Measurements from ENCODE around the gene TMEM163. TPM values are rescaled to one million over a fixed set of nuclear protein-coding genes. Genes with fewer than 3 reads are reported as not detected.
"Not testable (repeated sequence)": the region's sequence is repeated elsewhere in the genome, so short reads cannot be mapped to it uniquely, and the experiment has no call there.

Gene TMEM163
- total and polyA plus RNA-seq, 8 donors = 14.8 to 30.5 (median 20.5) TPM

- Histone ChIP-seq H3K27ac (no peak overlapping the region), H3K27me3 (no peaks in the 10 kb centered on the region), H3K4me3 (no peak overlapping the region), H3K9me3 (no peaks in the 10 kb centered on the region), H3K4me1 (no peaks in the 10 kb centered on the region), H3K36me3 (no peaks in the 10 kb centered on the region)
- intact Hi-C loops (cut with DNase I) = no loop called here
- WGBS, 2 donors = 92 to 95% methylated on average over 4 of the region's 4 CpGs
- DNase-seq (no peak), FAIRE-seq (no peak), ATAC-seq (no peak)
- no peak for TF ChIP-seq CTCF (IDR thresholded peaks at IDR 0.05)
Measured at GRCh38 chr2:134625311-134625710, 93.5 kb downstream of the TMEM163 start.

- WGBS, 2 donors = 82 to 88% methylated on average over 3 of the region's 3 CpGs
- FAIRE-seq (no peak), DNase-seq (no peak), ATAC-seq (no peak)
- Histone ChIP-seq H3K9me3 (no peaks in the 10 kb centered on the region), H3K27me3 (no peaks in the 10 kb centered on the region), H3K4me1 (no peaks in the 10 kb centered on the region), H3K27ac (no peak overlapping the region), H3K4me3 (no peak overlapping the region), H3K36me3 (no peaks in the 10 kb centered on the region)
- intact Hi-C loops (cut with DNase I) = no loop called here
- TF ChIP-seq CTCF (IDR thresholded peaks at IDR 0.05) = no peak
Measured at GRCh38 chr2:134623796-134624195, 95.0 kb downstream of the TMEM163 start.

GRCh38 chr2:134623046-134623445 is 95.8 kb downstream of the TMEM163 start:
- no peaks in the 10 kb centered on the region for H3K9me3 ChIP-seq
- intact Hi-C loops (cut with DNase I) = no loop called here
- H3K27me3 ChIP-seq = no peaks in the 10 kb centered on the region
- FAIRE-seq = no peak
- DNase-seq = no peak
- TF ChIP-seq CTCF (IDR thresholded peaks at IDR 0.05) = no peak
- no peaks in the 10 kb centered on the region for H3K4me1 ChIP-seq
- H3K27ac ChIP-seq = no peak overlapping the region
- no peaks in the 10 kb centered on the region for H3K36me3 ChIP-seq
- H3K4me3 ChIP-seq = no peak overlapping the region
- WGBS, 2 donors = 90 to 93% methylated on average over 3 of the region's 3 CpGs
- no peak for ATAC-seq

GRCh38 chr2:134621939-134622705 is 96.7 kb downstream of the TMEM163 start:
- intact Hi-C loops (cut with DNase I) = no loop called here
- 82 to 87% methylated on average over 10 of the region's 10 CpGs for WGBS, 2 donors
- H3K9me3 ChIP-seq = no peaks in the 10 kb centered on the region
- H3K27ac ChIP-seq = no peak overlapping the region
- no peak for ATAC-seq
- no peak for DNase-seq
- H3K36me3 ChIP-seq = no peaks in the 10 kb centered on the region
- no peak overlapping the region for H3K4me3 ChIP-seq
- H3K27me3 ChIP-seq = no peaks in the 10 kb centered on the region
- TF ChIP-seq CTCF (IDR thresholded peaks at IDR 0.05) = no peak
- FAIRE-seq = no peak
- H3K4me1 ChIP-seq = no peaks in the 10 kb centered on the region

DNA sequence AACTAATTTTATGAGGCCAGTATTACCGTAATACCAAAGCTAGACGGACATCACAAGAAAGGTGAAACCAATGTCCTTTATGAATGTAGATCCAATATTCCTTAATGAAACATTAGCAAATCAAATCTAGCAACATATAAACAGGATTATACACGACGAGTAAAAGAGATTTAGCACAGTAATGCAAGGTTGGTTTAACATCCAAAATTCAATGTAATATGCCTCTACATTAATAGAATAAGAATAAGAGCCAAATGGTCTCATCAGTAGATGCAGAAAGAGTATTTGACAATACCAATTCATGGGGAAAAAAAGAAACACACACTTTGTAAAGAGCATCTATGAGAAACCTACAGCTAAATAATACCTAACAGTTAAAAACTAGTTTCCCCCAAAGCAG is 99.5 kb downstream of the TMEM163 start:
- Histone ChIP-seq H3K27ac (no peak overlapping the region), H3K27me3 (no peaks in the 10 kb centered on the region), H3K9me3 (no peaks in the 10 kb centered on the region), H3K36me3 (no peaks in the 10 kb centered on the region), H3K4me1 (no peaks in the 10 kb centered on the region), H3K4me3 (no peak overlapping the region)
- TF ChIP-seq CTCF (IDR thresholded peaks at IDR 0.05) = no peak
- no peak for DNase-seq
- no peak for ATAC-seq
- WGBS, 2 donors = 95 to 96% methylated on average over 4 of the region's 4 CpGs
- no peak for FAIRE-seq
- intact Hi-C loops (cut with DNase I) = no loop called here

DNA sequence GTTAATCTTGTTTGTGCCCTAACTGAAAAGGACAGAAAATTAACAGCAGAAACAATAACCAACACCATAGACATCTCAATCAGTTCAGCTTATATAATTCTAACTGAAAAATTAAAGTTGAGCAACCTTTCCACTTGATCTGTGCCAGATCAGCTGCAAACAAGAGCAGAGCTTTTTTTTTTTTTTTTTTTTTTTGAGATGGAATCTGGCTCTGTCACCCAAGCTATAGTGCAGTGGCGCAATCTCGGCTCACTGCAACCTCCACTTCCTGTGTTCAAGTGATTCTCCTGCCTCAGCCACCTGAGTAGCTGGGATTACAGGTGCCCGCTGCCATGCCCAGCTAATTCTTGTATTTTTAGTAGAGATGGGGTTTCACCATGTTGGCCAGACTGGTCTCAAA is 103.3 kb downstream of the TMEM163 start:
- peak in 2 of 4 donors; percentile 20 to 35 for ATAC-seq
- intact Hi-C loops (cut with DNase I); H3K27me3 ChIP-seq; DNase-seq; H3K4me3 ChIP-seq; FAIRE-seq; H3K27ac ChIP-seq; H3K4me1 ChIP-seq; H3K9me3 ChIP-seq; H3K36me3 ChIP-seq: not testable (repeated sequence)
- 77 to 93% methylated on average over 3 of the region's 3 CpGs for WGBS, 2 donors
